Pancreas (tissue), 10 donors: ENCODE measurements around the gene STK24. TPM values are rescaled to one million over a fixed set of nuclear protein-coding genes. Genes with fewer than 3 reads are reported as not detected.

Experiments used
- ATAC-seq, 4 donors: fragments of 200-7000 bp; cut with Tn5 transposase; one replicate each; pipeline versions ENCODE4 v1.8.0 to v1.9.1; 2020; ENCODE audit warnings: mild to moderate bottlenecking in 4 of 4, moderate library complexity in 4 of 4
- DNase-seq, 6 donors: peaks; one replicate each; pipeline ENCODE4 v3.0.0-alpha.2; 2020
- FAIRE-seq: peaks from 2 replicates; lab custom pipeline; 2012; peaks lifted over from hg19 to GRCh38; lab: Jason Lieb, UNC
- H3K27ac ChIP-seq, 4 donors: fragments of 200-600 bp; sonication (generic); 1 replicate in 3 of 4; 2 replicates in 1 of 4; pipeline versions ENCODE4 v1.5.0 to v1.8.0; 2020
- H3K27me3 ChIP-seq, 4 donors: fragments of 200-600 bp; one replicate each; pipeline ENCODE4 v1.8.0; 2021
- H3K36me3 ChIP-seq, 3 donors: fragments of 200-600 bp; sonication (generic) in 1 of 3; one replicate each; pipeline versions ENCODE4 v1.5.0 to v1.8.0; 2020 to 2021
- H3K4me1 ChIP-seq, 3 donors: fragments of 200-600 bp; one replicate each; pipeline ENCODE4 v1.8.0; 2021
- H3K4me3 ChIP-seq, 4 donors: fragments of 200-600 bp; sonication (generic) in 2 of 4; one replicate each; pipeline versions ENCODE4 v1.5.0 to v1.8.0; 2020 to 2021
- H3K9me3 ChIP-seq, 4 donors: fragments of 200-600 bp; one replicate each; pipeline ENCODE4 v1.8.0; 2021
- CTCF ChIP-seq, 4 donors: fragments of 200-600 bp; sonication (generic) in 3 of 4; IDR thresholded peaks; one replicate each; pipeline versions ENCODE4 v1.5.0 to v1.8.0; 2021; ENCODE audit warnings: antibody characterized with exemption in 4 of 4
- WGBS, 2 donors: extraction: QIAGEN DNeasy Blood & Tissue Kit; methylation state at CpG; one replicate each; pipeline ENCODE4 v1.1.7; 2013; 5-methylcytosine and 5-hydroxymethylcytosine counted together
- intact Hi-C, 3 donors: fragments of 100-400 bp; cut with DNase I; formaldehyde crosslinking; loops; one replicate each; pipeline versions ENCODE4 v1.11.1 to v1.14.2; 2022
- polyA plus RNA-seq, 2 donors: library from polyadenylated mRNA; stranded (reverse); fragments of 200-250 nt; gene quantifications; one replicate each; pipeline ENCODE4 v1.2.3, GENCODE V29; 2013
- total RNA-seq, 6 donors: library from RNA; stranded (reverse); fragmentation: NEBNext Ultra II Directional in 4 of 6; extraction: Animal tissue kit (Norgen Biotek cat#: 25700) in 4 of 6; gene quantifications; one replicate each; pipeline versions ENCODE4 v1.2.1 to v1.2.4, GENCODE V29; 2021 to 2023
- donor health status: healthy with polysubstance abuse.
- donor health status: DM: no; HTN: no; CAD: no; lungs with moderate emphysema.
- donor health status: DM: no; HTN: no; CAD: no.
- donor health status: control.
- donor health status: control.
- donor health status: Bipolar disorder and iron deficiency.
- donor health status: DM: yes; HTN: yes; CAD: no.
- donor health status: DM: no; HTN: no; CAD: no.
- donor health status: DM: no; HTN: no; CAD: no.
- donor health status: DM: yes; HTN: yes; CAD: no.

STK24 gene
- total and polyA plus RNA-seq, 8 donors, result 15.5 to 55.7 (median 37.4) TPM

- H3K27me3 ChIP-seq, result no peaks in the 10 kb centered on the region
- H3K4me3 ChIP-seq, result no peak overlapping the region
- H3K27ac ChIP-seq, result no peak overlapping the region
- peak in 1 of 6 donors; percentile 47 for DNase-seq
- peaks cover 0 to 30% (median 4%) of the 10 kb centered on the region in 3 donors for H3K36me3 ChIP-seq
- WGBS, 2 donors, result 76 to 77% methylated on average over 16 of the region's 16 CpGs
- TF ChIP-seq CTCF (IDR thresholded peaks at IDR 0.05), result no peak
- H3K9me3 ChIP-seq, result no peaks in the 10 kb centered on the region
- H3K4me1 ChIP-seq, result no peaks in the 10 kb centered on the region
- intact Hi-C loops, result loop anchor here in 1 of 3 donors (5.0 kb wide), 1 partner anchor 209 kb away; no protein-coding TSS in a partner anchor
- FAIRE-seq, result no peak
- ATAC-seq, result no peak
These were observed 118.5 kb downstream of the STK24 start for GRCh38 chr13:98458431-98458830.

GRCh38 chr13:98457053-98457452 is 119.9 kb downstream of the STK24 start:
- Histone ChIP-seq H3K4me1 (no peaks in the 10 kb centered on the region), H3K27ac (no peak overlapping the region), H3K27me3 (no peaks in the 10 kb centered on the region), H3K4me3 (no peak overlapping the region), H3K36me3 (peaks cover 0 to 30% (median 4%) of the 10 kb centered on the region in 3 donors), H3K9me3 (no peaks in the 10 kb centered on the region)
- no peak for TF ChIP-seq CTCF (IDR thresholded peaks at IDR 0.05)
- DNase-seq, result peak in 1 of 6 donors; percentile 50
- no peak for FAIRE-seq
- intact Hi-C loops, result loop anchor here in 1 of 3 donors (5.0 kb wide), 1 partner anchor 210 kb away; no protein-coding TSS in a partner anchor
- no peak for ATAC-seq
- 93 to 94% methylated on average over 13 of the region's 13 CpGs for WGBS, 2 donors

- no peak for FAIRE-seq
- H3K27me3 ChIP-seq, result no peaks in the 10 kb centered on the region
- H3K4me1 ChIP-seq, result no peaks in the 10 kb centered on the region
- H3K36me3 ChIP-seq, result peaks cover 0 to 27% (median 4%) of the 10 kb centered on the region in 3 donors
- no peak overlapping the region for H3K27ac ChIP-seq
- peak in 1 of 6 donors; percentile 54 for DNase-seq
- WGBS, 2 donors, result 64 to 66% methylated on average over 6 of the region's 6 CpGs
- TF ChIP-seq CTCF (IDR thresholded peaks at IDR 0.05), result no peak
- intact Hi-C loops, result loop anchor here in 1 of 3 donors (5.0 kb wide), 1 partner anchor 211 kb away; no protein-coding TSS in a partner anchor
- peak in 2 of 4 donors; percentile 23 to 43 for ATAC-seq
- no peak overlapping the region for H3K4me3 ChIP-seq
- no peaks in the 10 kb centered on the region for H3K9me3 ChIP-seq
These were observed 120.5 kb downstream of the STK24 start for GRCh38 chr13:98456413-98456845.

GRCh38 chr13:98454389-98454881 is 122.5 kb downstream of the STK24 start:
- TF ChIP-seq CTCF (IDR thresholded peaks at IDR 0.05), result no peak
- peak in 1 of 6 donors; percentile 33 for DNase-seq
- Histone ChIP-seq H3K27me3 (no peaks in the 10 kb centered on the region), H3K9me3 (no peaks in the 10 kb centered on the region), H3K36me3 (peaks cover 0 to 16% (median 3%) of the 10 kb centered on the region in 3 donors), H3K4me3 (no peak overlapping the region), H3K27ac (peak overlapping the region in 2 of 4 donors; percentile 34 to 39), H3K4me1 (no peaks in the 10 kb centered on the region)
- peak in 3 of 4 donors; percentile 17 to 61 (median 54) for ATAC-seq
- peak; percentile 56 for FAIRE-seq
- 22 to 28% methylated on average over 7 of the region's 7 CpGs for WGBS, 2 donors
- intact Hi-C loops, result no loop called here
